ENCODE results near the gene GSTA4.
A peak's percentile ranks its signal among the peaks of the same experiment; 100 is the strongest.

Gene GSTA4

GRCh38 chr6:52995089-52995912, at the start of gene GSTA4:
GSTA4 (minus strand) TSS chr6:52995284; CDS start chr6:52994243, 1,041 bp downstream.
- DNase-seq: peak; percentile 92

GRCh38 chr6:53044572-53044971, 49.5 kb upstream of the GSTA4 start:
- DNase-seq: no peak

DNA sequence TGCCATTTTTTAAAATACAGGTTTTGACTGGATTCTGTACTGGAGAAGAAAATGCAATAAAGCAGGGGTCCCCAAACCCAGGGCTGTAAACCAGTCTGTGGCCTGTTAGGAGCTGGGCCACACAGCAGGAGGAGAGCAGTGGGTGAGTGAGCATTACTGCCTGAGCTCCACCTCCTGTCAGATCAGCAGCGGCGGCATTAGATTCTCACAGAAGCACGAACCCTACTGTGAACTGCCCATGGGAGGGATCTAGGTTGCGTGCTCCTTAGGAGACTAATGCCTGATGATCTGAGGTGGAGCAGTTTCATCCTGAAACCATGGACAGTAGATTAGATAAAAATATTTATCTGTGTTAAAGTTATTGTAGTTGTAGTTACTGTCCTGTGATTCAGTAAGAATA, 49.0 kb upstream of the GSTA4 start:
- no peak for DNase-seq

GRCh38 chr6:53043581-53043980, 48.5 kb upstream of the GSTA4 start:
- DNase-seq: no peak

DNA sequence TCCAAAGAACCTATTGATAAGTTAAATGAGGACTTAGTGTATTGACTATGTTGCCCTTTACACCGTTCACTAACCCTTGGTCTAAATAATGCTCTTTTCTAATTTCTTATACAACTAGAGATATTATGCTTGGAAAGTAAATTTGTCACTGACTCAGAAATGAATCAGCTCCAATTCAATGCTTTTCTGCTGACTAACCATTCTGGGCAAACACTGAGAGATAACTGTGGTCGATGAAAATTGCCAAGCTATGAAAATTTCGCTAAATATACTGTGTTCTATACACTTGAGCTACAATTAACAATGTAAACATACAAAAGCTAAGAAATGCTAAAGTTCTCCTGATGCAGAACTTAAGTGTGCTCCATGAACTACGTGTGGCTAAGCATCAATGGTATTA, 47.0 kb upstream of the GSTA4 start:
- no peak for DNase-seq

- DNase-seq: no peak
Observed at GRCh38 chr6:53041356-53041755, 46.3 kb upstream of the GSTA4 start.

GRCh38 chr6:53038596-53038995, 43.5 kb upstream of the GSTA4 start:
- DNase-seq: no peak

GRCh38 chr6:53038141-53038540, 43.1 kb upstream of the GSTA4 start:
- DNase-seq: no peak

GRCh38 chr6:53035549-53036213, 40.6 kb upstream of the GSTA4 start:
- no peak for DNase-seq

DNA sequence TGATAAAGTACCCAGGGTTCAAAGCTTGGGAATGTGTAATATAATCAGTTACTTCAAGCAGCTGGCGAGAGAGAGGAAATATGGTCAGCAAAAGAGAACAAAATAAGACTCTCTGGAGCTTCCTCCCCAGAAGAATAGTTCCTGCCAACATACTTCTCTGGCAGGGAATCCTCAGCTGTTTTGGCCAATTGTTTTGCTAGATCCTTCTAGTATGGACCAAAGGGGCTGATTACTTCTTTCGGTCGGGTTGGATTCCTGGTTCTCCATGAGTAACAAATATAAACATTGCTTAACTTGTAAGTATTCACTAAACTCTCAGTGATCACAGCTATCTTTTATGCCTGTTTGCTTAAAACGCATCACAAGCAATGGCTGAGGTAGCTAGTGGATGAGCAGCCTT, 38.7 kb upstream of the GSTA4 start:
- DNase-seq: no peak

GRCh38 chr6:53032849-53033248, 37.8 kb upstream of the GSTA4 start:
- DNase-seq: no peak

- DNase-seq: no peak
Observed at GRCh38 chr6:53031281-53031680, 36.2 kb upstream of the GSTA4 start.

DNA sequence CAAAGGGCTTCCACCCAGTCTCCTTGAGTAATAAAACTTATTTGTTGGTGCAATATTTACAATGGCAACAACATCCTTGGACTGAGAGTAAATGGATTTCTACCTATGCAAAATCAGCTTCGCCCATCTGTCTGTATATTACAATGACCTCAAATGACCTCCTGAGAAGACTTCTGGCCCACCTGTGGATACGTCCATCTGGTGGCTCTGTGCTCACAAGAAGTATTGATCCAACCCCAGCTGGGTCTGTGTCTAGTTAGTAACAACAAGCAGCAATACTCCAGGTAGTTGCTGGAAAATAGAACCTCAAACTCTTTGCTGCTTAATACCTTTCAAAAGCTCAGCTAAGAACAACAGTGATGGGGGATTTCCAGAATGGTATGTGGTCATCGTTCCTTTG, 34.7 kb upstream of the GSTA4 start:
- no peak for DNase-seq

GRCh38 chr6:53029257-53029656, 34.2 kb upstream of the GSTA4 start:
- DNase-seq: no peak

- DNase-seq: no peak
Observed at GRCh38 chr6:53028467-53028866, 33.4 kb upstream of the GSTA4 start.

DNA sequence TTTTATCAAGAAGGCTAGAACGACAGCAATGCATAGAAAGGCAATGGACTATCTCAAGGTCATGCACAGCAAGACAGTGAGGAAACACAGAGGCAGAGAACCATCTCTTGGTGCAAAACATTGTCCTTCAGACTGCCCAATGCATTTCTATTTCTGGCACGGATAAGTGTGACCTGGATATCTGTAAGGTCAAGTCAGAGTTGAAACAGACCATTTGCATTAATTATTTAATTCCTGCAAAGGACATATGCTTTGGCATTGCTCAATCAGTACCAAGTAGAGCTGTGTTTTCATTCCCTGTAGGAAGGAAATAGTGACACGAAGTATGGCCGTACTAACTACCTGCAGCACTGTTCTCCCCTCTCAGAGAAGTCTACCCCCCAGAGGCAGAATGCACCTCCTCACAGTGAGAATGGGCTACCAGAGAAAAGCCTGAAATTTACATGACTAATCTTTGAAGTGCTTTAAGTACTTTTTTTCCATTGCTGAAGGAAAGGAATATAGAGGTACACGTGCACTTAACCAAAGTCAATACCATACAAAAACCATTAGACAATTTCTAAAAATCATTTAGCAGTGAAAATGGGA, 32.1 kb upstream of the GSTA4 start:
- no peak for DNase-seq

GRCh38 chr6:53026526-53026925, 31.4 kb upstream of the GSTA4 start:
- DNase-seq: no peak

GRCh38 chr6:53023323-53023722, 28.2 kb upstream of the GSTA4 start:
- no peak for DNase-seq

- no peak for DNase-seq
Observed at GRCh38 chr6:53020005-53020744, 25.1 kb upstream of the GSTA4 start.

- DNase-seq: no peak
Observed at GRCh38 chr6:53018446-53018845, 23.4 kb upstream of the GSTA4 start.

DNA sequence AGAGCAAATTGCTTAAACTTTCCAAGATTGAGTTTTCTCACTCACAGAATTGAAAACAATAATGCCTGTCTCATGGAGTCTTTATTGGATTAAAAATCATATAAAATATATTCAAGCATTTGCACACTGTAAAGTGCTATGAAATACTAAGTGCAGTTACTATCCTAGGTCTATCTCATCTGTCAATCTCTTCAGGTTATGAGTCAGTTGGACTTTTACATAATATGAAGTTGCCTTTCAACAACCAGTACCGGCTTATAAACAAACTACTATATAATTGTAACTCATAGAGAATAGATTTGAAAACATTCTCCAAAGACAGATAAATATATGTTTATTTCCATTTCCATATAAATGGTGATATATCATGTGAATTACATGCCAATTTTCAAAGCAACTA, 20.4 kb upstream of the GSTA4 start:
- no peak for DNase-seq

- DNase-seq: no peak
Observed at GRCh38 chr6:53014744-53015143, 19.7 kb upstream of the GSTA4 start.

GRCh38 chr6:53014063-53014462, 19.0 kb upstream of the GSTA4 start:
- no peak for DNase-seq
